Measurements from ENCODE around the gene OTUB1.

The OTUB1 gene

GRCh38 chr11:64000740-64001483 lies 14.7 kb downstream of the OTUB1 start:
- DNase-seq (ENCODE audit: low read depth), result no peak
- no peak overlapping the region; the same call in 1 of the 2 replicates for H3K4me3 ChIP-seq (ENCODE audit: low read depth, low read length)
- TF ChIP-seq CTCF (IDR thresholded peaks at IDR 0.05; ENCODE audit: low read depth, low read length, missing control alignments), result no peak

- H3K4me3 ChIP-seq (ENCODE audit: low read depth, low read length), result no peak overlapping the region
- no peak for DNase-seq (ENCODE audit: low read depth)
- TF ChIP-seq CTCF (IDR thresholded peaks at IDR 0.05; ENCODE audit: low read depth, low read length, missing control alignments), result no peak
Measured at GRCh38 chr11:64001484-64002420, 15.5 kb downstream of the OTUB1 start.

- no peak overlapping the region for H3K4me3 ChIP-seq (ENCODE audit: low read depth, low read length)
- TF ChIP-seq CTCF (IDR thresholded peaks at IDR 0.05; ENCODE audit: low read depth, low read length, missing control alignments), result no peak
- no peak for DNase-seq (ENCODE audit: low read depth)
Measured at GRCh38 chr11:64003807-64004589, 17.8 kb downstream of the OTUB1 start.

- H3K4me3 ChIP-seq (ENCODE audit: low read depth, low read length), result no peak overlapping the region
- DNase-seq (ENCODE audit: low read depth), result no peak
- no peak for TF ChIP-seq CTCF (IDR thresholded peaks at IDR 0.05; ENCODE audit: low read depth, low read length, missing control alignments)
Measured at GRCh38 chr11:64004590-64004984, 18.3 kb downstream of the OTUB1 start.

- H3K4me3 ChIP-seq (ENCODE audit: low read depth, low read length), result no peak overlapping the region
- DNase-seq (ENCODE audit: low read depth), result no peak
- TF ChIP-seq CTCF (IDR thresholded peaks at IDR 0.05; ENCODE audit: low read depth, low read length, missing control alignments), result no peak
Measured at GRCh38 chr11:64005691-64006090, 19.5 kb downstream of the OTUB1 start.

GRCh38 chr11:64006398-64006797 lies 20.2 kb downstream of the OTUB1 start:
- DNase-seq (ENCODE audit: low read depth), result no peak
- H3K4me3 ChIP-seq (ENCODE audit: low read depth, low read length), result no peak overlapping the region
- TF ChIP-seq CTCF (IDR thresholded peaks at IDR 0.05; ENCODE audit: low read depth, low read length, missing control alignments), result no peak
